Suprapubic skin (tissue), 4 donors: Measurements from ENCODE around the gene CARHSP1.
"Not testable (repeated sequence)": the region's sequence is repeated elsewhere in the genome, so short reads cannot be mapped to it uniquely, and the experiment has no call there.

Source experiments
- EP300 ChIP-seq: sonication (generic); formaldehyde crosslinking; IDR thresholded peaks from one replicate; pipeline ENCODE4 v1.6.1; 2017; ENCODE audit warnings: antibody characterized with exemption
- POLR2AphosphoS5 ChIP-seq, 3 donors: sonication (generic); formaldehyde crosslinking; IDR thresholded peaks; one replicate each; pipeline ENCODE4 v1.6.1; 2017; ENCODE audit warnings: antibody characterized with exemption in 3 of 3
- TF ChIP-seq, protein P1 (sequence below), 2 donors: fragments of 200-600 bp in 1 of 2; fragments of 450-650 bp in 1 of 2; sonication (generic) in 1 of 2; IDR thresholded peaks; one replicate each; pipeline ENCODE4 v1.5.1; 2016 to 2019; ENCODE audit warnings: antibody characterized with exemption in 2 of 2, mild to moderate bottlenecking in 1 of 2, moderate library complexity in 1 of 2

DNA sequence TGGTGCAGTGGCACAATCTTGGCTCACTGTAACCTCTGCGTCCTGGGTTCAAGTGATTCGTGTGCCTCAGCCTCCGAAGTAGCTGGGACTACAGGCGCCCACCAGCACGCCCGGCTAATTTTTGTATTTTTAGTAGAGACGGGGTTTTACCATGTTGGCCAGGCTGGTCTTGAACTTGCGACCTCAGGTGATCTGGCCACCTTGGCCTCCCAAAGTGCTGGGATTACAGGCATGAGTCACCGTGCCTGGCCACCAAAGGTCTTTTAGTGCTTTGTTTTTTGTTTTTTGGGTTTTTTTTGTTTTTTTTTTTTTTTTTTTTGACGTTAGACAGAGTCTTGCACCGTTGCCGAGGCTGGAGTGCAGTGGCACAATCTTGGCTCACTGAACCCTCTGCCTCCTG, 65.1 kb downstream of the CARHSP1 start:
- not testable (repeated sequence) for TF ChIP-seq POLR2AphosphoS5 (IDR thresholded peaks at IDR 0.05); EP300
- TF ChIP-seq, protein P1, sequence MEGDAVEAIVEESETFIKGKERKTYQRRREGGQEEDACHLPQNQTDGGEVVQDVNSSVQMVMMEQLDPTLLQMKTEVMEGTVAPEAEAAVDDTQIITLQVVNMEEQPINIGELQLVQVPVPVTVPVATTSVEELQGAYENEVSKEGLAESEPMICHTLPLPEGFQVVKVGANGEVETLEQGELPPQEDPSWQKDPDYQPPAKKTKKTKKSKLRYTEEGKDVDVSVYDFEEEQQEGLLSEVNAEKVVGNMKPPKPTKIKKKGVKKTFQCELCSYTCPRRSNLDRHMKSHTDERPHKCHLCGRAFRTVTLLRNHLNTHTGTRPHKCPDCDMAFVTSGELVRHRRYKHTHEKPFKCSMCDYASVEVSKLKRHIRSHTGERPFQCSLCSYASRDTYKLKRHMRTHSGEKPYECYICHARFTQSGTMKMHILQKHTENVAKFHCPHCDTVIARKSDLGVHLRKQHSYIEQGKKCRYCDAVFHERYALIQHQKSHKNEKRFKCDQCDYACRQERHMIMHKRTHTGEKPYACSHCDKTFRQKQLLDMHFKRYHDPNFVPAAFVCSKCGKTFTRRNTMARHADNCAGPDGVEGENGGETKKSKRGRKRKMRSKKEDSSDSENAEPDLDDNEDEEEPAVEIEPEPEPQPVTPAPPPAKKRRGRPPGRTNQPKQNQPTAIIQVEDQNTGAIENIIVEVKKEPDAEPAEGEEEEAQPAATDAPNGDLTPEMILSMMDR (IDR thresholded peaks at IDR 0.05) = not testable (repeated sequence)
